HG02678 (cell line): ENCODE data around the gene OTUD5.
"Not testable (repeated sequence)": the region's sequence is repeated elsewhere in the genome, so short reads cannot be mapped to it uniquely, and the experiment has no call there.

Source experiments
- ATAC-seq: cut with Tn5 transposase; IDR thresholded peaks from one replicate; pipeline ENCODE4 v1.9.1; 2021; ENCODE audit warnings: mild to moderate bottlenecking, moderate library complexity; ENCODE audit not compliant: unreplicated experiment

The OTUD5 gene

DNA sequence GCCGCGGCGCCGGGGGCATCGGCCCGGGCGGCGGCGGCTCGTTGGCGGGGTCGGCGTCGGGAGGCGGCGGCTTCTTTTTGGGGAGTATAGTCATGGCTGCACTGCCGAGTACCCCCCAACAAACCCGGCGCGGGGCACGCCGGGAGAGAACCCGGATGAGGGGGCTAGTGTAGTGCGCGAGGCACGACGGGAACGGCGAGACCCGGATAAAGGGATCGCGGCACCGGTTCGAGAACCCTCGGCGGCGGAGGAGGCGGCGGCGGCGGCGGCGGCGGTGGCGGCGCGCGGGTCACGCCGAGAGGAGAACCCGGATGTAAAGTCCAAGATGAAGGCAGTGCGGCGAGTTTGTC lies at the start of gene OTUD5:
Gene OTUD5 (minus strand): TSS at position 131 of the 350 bp plus-strand sequence. CDS start 37 bp downstream, at position 94.
- ATAC-seq: peak; percentile 36

DNA sequence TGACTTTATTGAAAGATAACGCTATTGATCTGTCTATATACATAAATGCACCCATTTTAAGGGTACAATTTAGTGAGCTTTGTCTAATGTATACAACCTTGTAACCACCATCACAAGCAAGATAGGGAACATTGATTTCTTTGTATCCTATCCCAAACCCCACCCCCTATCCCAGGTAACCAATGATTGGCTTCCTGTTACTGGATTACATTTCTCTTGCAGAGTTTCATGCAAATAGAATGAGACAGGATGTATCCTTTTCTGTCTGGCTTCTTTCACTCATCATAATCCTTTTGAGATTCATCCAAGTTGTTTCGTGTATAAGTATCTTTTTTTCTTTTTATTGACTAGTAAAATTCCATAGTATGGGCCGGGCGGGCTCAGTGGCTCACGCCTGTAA lies 46.3 kb upstream of the OTUD5 start:
- ATAC-seq: no peak

GRCh38 chrX:49002091-49002935 lies 44.9 kb upstream of the OTUD5 start, which contains the start of gene GRIPAP1:
Gene GRIPAP1 (minus strand): TSS chrX:49002264. CDS start chrX:49002229, 35 bp downstream.
- ATAC-seq: peak; percentile 82

DNA sequence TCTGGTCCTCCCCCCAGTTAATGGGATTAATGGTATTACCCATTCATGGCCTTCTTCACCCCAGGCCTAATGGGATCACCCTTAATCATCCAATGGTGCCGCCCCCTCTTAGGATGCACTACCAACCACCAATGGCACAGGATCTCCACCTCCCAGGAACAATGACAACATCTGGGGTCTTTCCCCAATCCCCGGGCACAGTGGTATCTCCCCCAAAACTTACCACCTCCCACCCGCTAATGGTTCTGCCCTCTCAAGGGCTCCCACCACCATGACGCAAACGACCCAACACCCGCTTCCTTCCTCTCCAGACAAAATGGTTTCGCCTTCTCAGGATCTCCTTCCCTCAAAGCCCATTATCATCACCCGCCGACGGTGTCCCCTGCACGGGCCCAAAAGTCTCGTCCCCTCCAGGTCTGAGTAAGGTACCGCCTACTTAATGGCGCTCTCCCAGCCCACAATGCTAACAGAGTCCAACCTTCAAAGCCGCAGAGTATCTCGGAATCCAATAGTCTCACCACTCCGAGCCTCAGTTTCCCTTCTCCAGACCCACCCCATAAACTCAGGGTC lies 44.2 kb upstream of the OTUD5 start:
- peak; percentile 33 for ATAC-seq

DNA sequence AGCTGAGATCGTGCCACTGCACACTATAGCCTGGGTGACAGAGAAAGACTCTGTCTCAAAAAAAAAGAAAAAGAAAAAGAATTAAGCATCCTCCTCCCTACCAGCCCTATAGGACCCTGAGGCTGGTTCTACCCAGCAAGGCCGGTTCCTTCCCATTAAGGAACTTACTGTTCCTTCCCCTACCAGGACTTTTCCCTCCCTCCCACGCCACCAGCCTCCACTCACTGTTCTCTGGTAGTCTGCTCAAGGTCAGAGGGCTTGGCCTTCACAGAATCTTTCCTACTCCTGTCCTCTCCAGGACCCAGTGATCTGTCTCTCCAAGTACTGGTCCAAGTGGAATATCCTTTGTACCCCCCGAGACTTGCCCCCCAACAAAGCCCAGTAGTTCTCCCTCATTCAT lies 43.2 kb upstream of the OTUD5 start:
- ATAC-seq: no peak

GRCh38 chrX:48999030-48999429 lies 41.6 kb upstream of the OTUD5 start:
- no peak for ATAC-seq

DNA sequence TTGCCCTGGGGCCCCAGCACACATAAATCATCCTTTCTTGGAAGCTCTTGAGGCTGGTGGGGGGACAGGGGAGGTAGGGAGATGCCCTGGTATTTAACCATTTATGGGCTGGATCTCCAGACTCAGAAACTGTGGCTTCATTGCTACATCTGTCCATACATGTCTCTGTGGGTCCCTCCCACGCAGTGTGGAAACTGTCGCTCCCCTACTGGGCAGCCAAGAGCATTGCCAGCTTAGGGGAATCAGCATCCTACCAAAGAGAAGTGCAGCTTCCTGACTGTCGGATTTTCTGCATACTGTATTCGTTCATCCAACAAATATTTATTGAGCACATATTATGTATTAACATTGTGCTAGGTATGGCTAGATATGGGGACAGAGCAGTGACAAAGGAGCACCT lies 41.0 kb upstream of the OTUD5 start:
- ATAC-seq: no peak

DNA sequence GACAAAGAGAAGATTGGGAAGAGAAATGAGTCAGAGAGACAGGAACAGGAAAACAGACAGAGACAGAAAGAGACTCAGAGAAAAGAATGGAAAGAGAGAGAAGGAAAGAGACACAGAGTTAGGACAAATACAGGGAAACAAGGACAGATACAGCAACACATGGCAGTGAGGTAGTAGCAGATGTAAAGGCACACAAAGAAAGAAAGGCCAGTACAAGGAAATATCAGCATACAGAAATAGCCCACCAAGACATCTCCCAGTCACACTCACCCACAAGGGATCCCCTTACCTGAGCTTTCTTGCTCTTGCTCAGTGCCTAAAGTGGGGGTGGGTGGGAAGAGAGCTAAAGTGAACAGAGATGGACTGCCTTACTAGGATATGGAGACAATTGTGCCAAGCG lies 40.5 kb upstream of the OTUD5 start:
- ATAC-seq: no peak

- no peak for ATAC-seq
Measured at GRCh38 chrX:48997455-48997854, 40.0 kb upstream of the OTUD5 start.

- no peak for ATAC-seq
Measured at GRCh38 chrX:48996969-48997368, 39.6 kb upstream of the OTUD5 start.

DNA sequence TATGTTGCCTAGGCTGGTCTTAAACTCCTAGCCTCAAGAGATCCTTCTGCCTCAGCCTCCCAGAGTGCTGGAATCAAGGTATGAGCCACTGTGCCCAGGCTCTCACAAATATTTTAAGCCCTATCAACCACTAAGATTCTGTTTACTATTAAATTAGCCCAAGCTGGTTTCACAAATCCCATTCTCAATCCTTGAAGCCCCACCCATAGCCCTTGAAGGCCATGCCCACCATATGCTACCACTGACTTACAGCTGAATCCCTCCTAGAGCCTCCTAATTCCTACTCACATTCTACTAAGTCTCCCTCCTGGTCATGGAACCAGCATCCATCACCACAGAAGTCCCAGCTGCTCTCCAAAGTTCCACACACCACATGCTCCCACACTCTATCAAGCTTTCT lies 34.9 kb upstream of the OTUD5 start:
- ATAC-seq: no peak

GRCh38 chrX:48989483-48989882 lies 32.1 kb upstream of the OTUD5 start:
- ATAC-seq: no peak

- ATAC-seq: no peak
Measured at GRCh38 chrX:48983896-48984295, 26.5 kb upstream of the OTUD5 start.

GRCh38 chrX:48983081-48983480 lies 25.7 kb upstream of the OTUD5 start:
- no peak for ATAC-seq

- no peak for ATAC-seq
Measured at GRCh38 chrX:48981178-48981577, 23.8 kb upstream of the OTUD5 start.

GRCh38 chrX:48980341-48980740 lies 22.9 kb upstream of the OTUD5 start:
- ATAC-seq: not testable (repeated sequence)

DNA sequence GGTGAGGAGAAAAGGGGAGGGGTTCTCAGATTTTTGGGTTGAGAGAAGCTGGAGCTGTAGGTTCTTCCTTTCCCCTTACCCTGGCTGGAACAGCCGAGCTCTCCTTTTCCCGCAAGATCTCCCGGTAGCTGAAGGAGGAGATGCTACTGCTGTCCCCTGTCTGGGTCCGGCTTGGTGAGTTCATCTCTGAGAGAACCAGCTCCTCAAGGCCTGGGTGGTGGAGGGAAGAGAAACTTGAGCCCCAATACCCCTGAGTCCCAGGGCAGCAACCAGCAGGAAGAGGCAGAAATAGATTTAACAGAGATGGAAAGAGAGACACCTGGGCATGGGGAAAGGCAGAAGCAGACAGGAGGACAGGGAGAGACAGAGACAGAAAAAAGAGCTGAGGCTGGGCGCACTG lies 20.8 kb upstream of the OTUD5 start:
- ATAC-seq: no peak

GRCh38 chrX:48976086-48976485 lies 18.7 kb upstream of the OTUD5 start:
- no peak for ATAC-seq

- ATAC-seq: no peak
Measured at GRCh38 chrX:48975541-48975940, 18.1 kb upstream of the OTUD5 start.

GRCh38 chrX:48975041-48975440 lies 17.6 kb upstream of the OTUD5 start:
- ATAC-seq: no peak

GRCh38 chrX:48974574-48974973 lies 17.2 kb upstream of the OTUD5 start:
- no peak for ATAC-seq

DNA sequence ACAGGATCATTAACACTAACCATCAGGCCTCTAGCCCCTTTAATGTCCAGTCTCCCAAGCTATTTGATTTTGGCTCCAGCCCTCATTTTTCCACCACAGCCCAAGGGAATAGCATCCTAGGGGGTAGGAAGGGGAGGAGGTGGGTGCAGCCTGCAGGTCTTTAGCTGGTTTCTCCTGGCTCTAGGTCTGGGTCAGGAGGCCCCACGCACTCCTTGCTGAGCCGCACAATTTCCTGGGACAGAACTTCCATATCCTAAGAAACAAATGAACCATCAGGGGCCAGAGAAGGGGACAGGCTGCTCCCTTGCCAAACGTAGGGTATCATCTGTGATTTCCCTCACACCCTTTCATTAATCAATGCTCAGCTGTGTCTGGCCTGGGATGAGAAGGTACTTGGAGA lies 16.6 kb upstream of the OTUD5 start:
- ATAC-seq: no peak
